B cell (primary cell): ENCODE results near the gene ORC2. TPM values are rescaled to one million over a fixed set of nuclear protein-coding genes. Genes with fewer than 3 reads are reported as not detected.
"Not testable (repeated sequence)": the region's sequence is repeated elsewhere in the genome, so short reads cannot be mapped to it uniquely, and the experiment has no call there.

Experiments
- ATAC-seq: fragments of 200-7000 bp; cut with Tn5 transposase; one replicate; pipeline ENCODE4 v1.10.0; 2021; ENCODE audit warnings: low read depth, mild to moderate bottlenecking, moderate number of reproducible peaks, moderate library complexity
- CTCF ChIA-PET: fragments of 350-600 bp; sonication (Branson Sonifier 250); formaldehyde crosslinking; loops from one replicate; lab custom pipeline; 2021; ENCODE audit warnings: antibody characterized with exemption, inconsistent platforms; lab: Charles Lee
- POLR2A ChIA-PET: fragments of 350-600 bp; sonication (Branson Sonifier 250); formaldehyde crosslinking; loops from one replicate; lab custom pipeline; 2021; ENCODE audit warnings: antibody characterized with exemption; lab: Charles Lee
- DNase-seq: peaks from one replicate; pipeline ENCODE4 v3.0.0; 2013
- H2AFZ ChIP-seq: 2 replicates; pipeline ENCODE4 v1.6.1; 2012; ENCODE audit warnings: mild to moderate bottlenecking, low read depth, low read length; ENCODE audit not compliant: insufficient read depth, poor library complexity, severe bottlenecking
- H3K27ac ChIP-seq, 2 donors: 1 replicate in 1 of 2; 2 replicates in 1 of 2; pipeline ENCODE4 v1.5.1; 2012 to 2013; ENCODE audit warnings: low read length in 2 of 2, mild to moderate bottlenecking in 2 of 2, moderate library complexity in 1 of 2
- H3K27me3 ChIP-seq, 4 experiments: fragments of 200-600 bp in 1 of 4; sonication (generic) in 1 of 4; replicated peaks in 1 of 4; 1 replicate in 2 of 4; 2 replicates in 2 of 4; pipeline versions ENCODE4 v1.6.1 to v1.7.0; 2013 to 2016; ENCODE audit warnings: low read length in 3 of 4, mild to moderate bottlenecking in 2 of 4, mixed read lengths in 1 of 4, moderate library complexity in 1 of 4; ENCODE audit not compliant: insufficient read depth in 4 of 4, control insufficient read depth in 3 of 4; ENCODE audit errors: control extremely low read depth in 1 of 4
- H3K36me3 ChIP-seq, 2 experiments: replicated peaks in 1 of 2; 1 replicate in 1 of 2; 2 replicates in 1 of 2; pipeline versions ENCODE4 v1.6.1 to v1.7.1; 2013; ENCODE audit warnings: low read length in 1 of 2; ENCODE audit not compliant: insufficient read depth in 2 of 2, control insufficient read depth in 1 of 2; ENCODE audit errors: control extremely low read depth in 1 of 2, extremely low read depth in 1 of 2
- H3K4me1 ChIP-seq, 2 donors: fragments of 200-600 bp in 1 of 2; sonication (generic) in 1 of 2; 1 replicate in 1 of 2; 2 replicates in 1 of 2; pipeline versions ENCODE4 v1.5.1 to v1.6.1; 2013 to 2017; ENCODE audit warnings: low read length in 2 of 2; ENCODE audit not compliant: control insufficient read depth in 2 of 2, insufficient read depth in 2 of 2
- H3K4me2 ChIP-seq: replicated peaks from 2 replicates; pipeline ENCODE3; 2012; ENCODE audit warnings: mild to moderate bottlenecking, low read depth, low read length; ENCODE audit not compliant: poor library complexity, severe bottlenecking
- H3K4me3 ChIP-seq, 5 experiments: fragments of 200-600 bp in 1 of 5; sonication (generic) in 1 of 5; 1 replicate in 3 of 5; 2 replicates in 2 of 5; pipeline versions ENCODE4 v1.5.1 to v1.7.0; 2011 to 2016; ENCODE audit warnings: low read length in 4 of 5, mild to moderate bottlenecking in 4 of 5, low read depth in 2 of 5, control low read depth in 1 of 5, moderate library complexity in 1 of 5; ENCODE audit not compliant: insufficient read depth in 1 of 5; ENCODE audit errors: control extremely low read depth in 1 of 5, extremely low read depth in 1 of 5
- H3K79me2 ChIP-seq: fragments of 200-600 bp; sonication (generic); one replicate; pipeline ENCODE4 v1.6.0; 2016; ENCODE audit warnings: low read length; ENCODE audit not compliant: control insufficient read depth, insufficient read depth
- H3K9ac ChIP-seq: fragments of 200-600 bp; sonication (generic); 2 replicates; pipeline ENCODE4 v1.6.1; 2017; ENCODE audit warnings: mild to moderate bottlenecking, low read length, moderate library complexity
- H3K9me3 ChIP-seq, 3 donors: one replicate each; pipeline versions ENCODE4 v1.6.1 to v1.7.1; 2013; ENCODE audit warnings: low read length in 2 of 3; ENCODE audit not compliant: control insufficient read depth in 2 of 3, insufficient read depth in 1 of 3; ENCODE audit errors: control extremely low read depth in 1 of 3
- H4K20me1 ChIP-seq: 2 replicates; pipeline ENCODE4 v1.6.0; 2012; ENCODE audit warnings: mild to moderate bottlenecking, low read length; ENCODE audit not compliant: insufficient read depth, control insufficient read depth, poor library complexity, severe bottlenecking
- H3K27ac Mint-ChIP-seq: one replicate; pipeline ENCODE4 v1.8.0; 2021; ENCODE audit warnings: mixed read lengths
- H3K27me3 Mint-ChIP-seq: one replicate; pipeline ENCODE4 v1.8.0; 2021; ENCODE audit warnings: mixed read lengths
- H3K4me1 Mint-ChIP-seq: one replicate; pipeline ENCODE4 v1.8.0; 2021; ENCODE audit warnings: mixed read lengths
- H3K4me3 Mint-ChIP-seq: one replicate; pipeline ENCODE4 v1.8.0; 2021; ENCODE audit warnings: mixed read lengths
- H3K9me3 Mint-ChIP-seq: one replicate; pipeline ENCODE4 v1.8.0; 2022; ENCODE audit warnings: mixed read lengths; ENCODE audit not compliant: insufficient read depth
- CTCF ChIP-seq: fragments of 200-600 bp; IDR thresholded peaks from one replicate; pipeline ENCODE4 v1.8.0; 2022; ENCODE audit warnings: antibody characterized with exemption, mild to moderate bottlenecking
- EZH2 ChIP-seq: IDR thresholded peaks from 2 replicates; pipeline ENCODE4 v1.6.1; 2012; ENCODE audit warnings: borderline replicate concordance, low read depth, mild to moderate bottlenecking, moderate library complexity, low read length; ENCODE audit not compliant: insufficient read depth, poor library complexity, severe bottlenecking
- WGBS: methylation state at CpG from one replicate; pipeline ENCODE4 v1.1.5; 2013; ENCODE audit warnings: missing lambda C conversion rate; ENCODE audit not compliant: insufficient coverage; 5-methylcytosine and 5-hydroxymethylcytosine counted together
- intact Hi-C: fragments of 100-400 bp; cut with micrococcal nuclease; formaldehyde crosslinking; loops from one replicate; pipeline ENCODE4 v1.10.0; 2022
- polyA plus RNA-seq: library from polyadenylated mRNA; depleted of rRNA; stranded (reverse); fragments of >200 nt; gene quantifications from 2 replicates; pipeline ENCODE4 v1.2.3, GENCODE V29; 2012
- total RNA-seq, 2 donors: library from RNA; stranded (reverse); fragments of 120-200 nt in 1 of 2; gene quantifications; 1 replicate in 1 of 2; 2 replicates in 1 of 2; pipeline versions ENCODE4 v1.2.3 to v1.2.4, GENCODE V29; 2013 to 2022

Gene ORC2
- total and polyA plus RNA-seq, 2 donors (not counting 1 experiment from before 2014, with no cell fraction given) = 6.4 to 50.6 TPM

- no peaks in the 10 kb centered on the region for H3K4me1 ChIP-seq
- H3K27ac Mint-ChIP-seq = no peak overlapping the region
- CTCF ChIA-PET = interaction anchor here (0.9 to 2.5 kb wide), 3 partner anchors 12 to 257 kb away, joined by 3 to 9 read pairs (median 8); partner anchors contain the start of gene ORC2
- intact Hi-C loops = no loop called here
- no peak for TF ChIP-seq EZH2
- no peak for TF ChIP-seq CTCF
- no peaks in the 10 kb centered on the region for H3K79me2 ChIP-seq
- no peak overlapping the region for H3K9ac ChIP-seq
- no peak overlapping the region for H3K4me3 ChIP-seq
- no peaks in the 10 kb centered on the region for H3K9me3 ChIP-seq
- no peak overlapping the region for H2AFZ ChIP-seq
- H4K20me1 ChIP-seq = no peaks in the 10 kb centered on the region
- no peak overlapping the region for H3K27ac ChIP-seq
- POLR2A ChIA-PET = no interaction called here
- no peaks in the 10 kb centered on the region for H3K27me3 Mint-ChIP-seq
- no peaks in the 10 kb centered on the region for H3K27me3 ChIP-seq
- ATAC-seq = no peak
- no peak for DNase-seq
- no peaks in the 10 kb centered on the region for H3K9me3 Mint-ChIP-seq
- no peak overlapping the region for H3K4me3 Mint-ChIP-seq
- peaks cover 6 to 8% of the 10 kb centered on the region in 2 experiments for H3K36me3 ChIP-seq
- H3K4me2 ChIP-seq = no peak overlapping the region
- no peaks in the 10 kb centered on the region for H3K4me1 Mint-ChIP-seq
Measured at GRCh38 chr2:200975672-200976071, 12.2 kb upstream of the ORC2 start.

- H3K9me3 Mint-ChIP-seq, H3K27ac ChIP-seq, intact Hi-C loops, H4K20me1 ChIP-seq, H3K27me3 Mint-ChIP-seq, H3K27ac Mint-ChIP-seq, POLR2A ChIA-PET, H3K4me1 ChIP-seq, CTCF ChIA-PET, H2AFZ ChIP-seq, H3K9ac ChIP-seq, H3K27me3 ChIP-seq, H3K4me3 Mint-ChIP-seq, H3K79me2 ChIP-seq, ATAC-seq, H3K4me2 ChIP-seq, DNase-seq, H3K9me3 ChIP-seq, H3K36me3 ChIP-seq, H3K4me3 ChIP-seq: not testable (repeated sequence)
- WGBS = 100% methylated on average over 1 of the region's 3 CpGs
- peaks cover 17% of the 10 kb centered on the region for H3K4me1 Mint-ChIP-seq
Measured at GRCh38 chr2:200970057-200970456, 6.6 kb upstream of the ORC2 start.
